ENCODE results near the gene VWA5B1.

The VWA5B1 gene

DNA sequence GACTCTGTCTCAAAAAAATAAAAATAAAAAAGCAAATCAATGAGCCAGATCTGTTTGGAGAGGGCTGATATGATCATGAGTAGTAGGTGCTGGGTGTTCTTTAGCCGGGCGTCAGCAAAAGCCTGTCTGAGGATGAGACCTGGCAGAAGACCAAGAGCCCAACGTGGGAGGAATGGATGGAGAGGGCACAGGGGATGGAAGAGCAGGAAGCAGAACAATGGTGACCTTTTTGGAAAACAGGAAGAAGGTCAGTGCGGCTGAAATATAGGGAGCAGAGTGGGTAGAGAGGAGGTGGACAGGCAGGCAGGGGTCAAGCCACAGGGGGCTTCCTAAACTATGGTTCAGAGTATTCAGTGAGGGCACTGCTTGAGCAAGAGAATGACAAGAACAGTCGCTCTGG is 30.9 kb downstream of the VWA5B1 start:
- H3K4me3 ChIP-seq (replicated peaks in 1 of 2; ENCODE audit: low read depth in 2 of 2, low read length in 2 of 2): no peak overlapping the region
- no peak for TF ChIP-seq CTCF (IDR thresholded peaks at IDR 0.05; ENCODE audit: low read depth, low read length)
- no peak for DNase-seq (ENCODE audit: low read depth in 2 of 2)

DNA sequence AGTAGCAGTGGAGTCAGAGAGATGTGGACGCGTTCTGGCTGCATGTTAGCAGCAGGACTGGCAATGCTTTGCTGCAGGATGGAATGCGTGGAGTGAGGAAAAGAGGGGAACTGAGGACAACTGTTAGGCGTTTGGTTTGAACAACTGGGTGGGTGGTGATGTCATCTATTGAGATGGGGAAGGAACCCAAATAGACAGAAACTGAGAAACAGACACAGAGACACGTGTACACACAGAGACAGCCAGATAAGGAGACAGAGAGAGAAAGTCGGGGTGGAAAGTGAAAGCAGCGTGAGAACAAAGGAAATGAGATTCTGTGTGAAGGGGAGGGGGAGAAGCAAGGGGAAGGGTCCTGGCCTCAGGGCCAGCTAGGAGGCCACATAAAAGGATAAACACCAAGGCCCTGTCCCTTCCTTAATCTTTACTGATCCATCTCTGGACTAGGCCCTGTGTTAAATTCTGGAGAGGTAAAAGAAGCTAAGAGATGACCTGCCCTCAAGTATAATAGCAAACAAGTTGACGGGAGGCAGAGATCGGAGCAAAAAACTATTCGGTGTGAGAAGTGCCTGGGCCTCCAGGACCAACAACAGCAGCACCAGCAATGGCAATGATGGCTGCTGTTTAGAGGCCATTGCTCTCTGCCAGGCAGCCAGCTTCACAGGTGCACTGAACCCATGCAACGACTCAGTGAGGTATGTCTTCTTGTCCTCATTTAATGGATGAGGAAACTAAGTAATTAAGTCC is 31.6 kb downstream of the VWA5B1 start:
- no peak for TF ChIP-seq CTCF (IDR thresholded peaks at IDR 0.05; ENCODE audit: low read depth, low read length)
- DNase-seq (ENCODE audit: low read depth in 2 of 2): no peak
- no peak overlapping the region for H3K4me3 ChIP-seq (replicated peaks in 1 of 2; ENCODE audit: low read depth in 2 of 2, low read length in 2 of 2)

DNA sequence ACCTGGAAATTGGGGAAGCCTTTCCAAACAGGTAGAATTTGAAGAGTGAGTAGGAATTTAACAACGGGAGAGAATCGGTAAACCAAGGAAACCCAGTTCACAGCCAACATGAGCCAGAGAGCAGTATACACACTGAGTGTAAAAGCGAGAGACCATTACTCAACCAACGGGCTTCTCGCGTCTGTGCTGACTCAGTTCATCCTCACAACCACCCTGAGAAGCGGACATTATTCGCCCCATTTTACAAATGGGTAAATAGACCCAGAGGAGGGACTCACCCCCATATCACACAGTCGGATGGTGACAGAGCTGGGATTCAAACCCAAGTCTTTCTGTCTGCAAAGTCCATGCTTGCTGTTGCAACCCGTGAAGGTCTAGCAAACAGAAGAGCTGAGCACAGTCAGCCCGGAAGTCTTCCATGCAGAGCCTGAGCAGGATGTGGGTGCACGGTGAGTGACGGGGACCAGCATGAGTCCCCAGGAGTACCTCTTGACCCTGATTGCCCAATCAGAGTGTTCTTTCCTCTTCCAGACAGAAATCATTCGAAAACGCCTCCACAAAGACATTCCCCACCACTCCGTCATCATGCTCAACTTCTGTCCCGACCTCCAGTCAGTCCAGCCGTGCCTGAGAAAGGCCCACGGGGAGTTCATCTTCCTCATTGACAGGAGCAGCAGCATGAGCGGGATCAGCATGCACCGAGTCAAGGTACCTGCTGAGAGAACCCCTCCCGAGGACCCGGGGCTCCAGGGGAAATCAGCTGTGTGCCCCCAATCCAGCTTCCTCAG is 32.3 kb downstream of the VWA5B1 start:
- no peak for TF ChIP-seq CTCF (IDR thresholded peaks at IDR 0.05; ENCODE audit: low read depth, low read length)
- H3K4me3 ChIP-seq (replicated peaks in 1 of 2; ENCODE audit: low read depth in 2 of 2, low read length in 2 of 2): no peak overlapping the region
- peak; percentile 10 to 73 for DNase-seq (ENCODE audit: low read depth in 2 of 2)

- no peak overlapping the region for H3K4me3 ChIP-seq (replicated peaks in 1 of 2; ENCODE audit: low read depth in 2 of 2, low read length in 2 of 2)
- TF ChIP-seq CTCF (IDR thresholded peaks at IDR 0.05; ENCODE audit: low read depth, low read length): no peak
- DNase-seq (ENCODE audit: low read depth in 2 of 2): peak in 1 of 2 donors; percentile 9
Measured at GRCh38 chr1:20323613-20323920, 32.9 kb downstream of the VWA5B1 start.

- no peak overlapping the region for H3K4me3 ChIP-seq (replicated peaks in 1 of 2; ENCODE audit: low read depth in 2 of 2, low read length in 2 of 2)
- no peak for DNase-seq (ENCODE audit: low read depth in 2 of 2)
- TF ChIP-seq CTCF (IDR thresholded peaks at IDR 0.05; ENCODE audit: low read depth, low read length): no peak
Measured at GRCh38 chr1:20324704-20325406, 34.2 kb downstream of the VWA5B1 start.

GRCh38 chr1:20325407-20325843 is 34.8 kb downstream of the VWA5B1 start:
- DNase-seq (ENCODE audit: low read depth in 2 of 2): no peak
- no peak for TF ChIP-seq CTCF (IDR thresholded peaks at IDR 0.05; ENCODE audit: low read depth, low read length)
- no peak overlapping the region for H3K4me3 ChIP-seq (replicated peaks in 1 of 2; ENCODE audit: low read depth in 2 of 2, low read length in 2 of 2)

All from cardiac fibroblast (primary cell).